ENCODE results near the gene ENDOD1.

Gene ENDOD1

GRCh38 chr11:95086151-95086550 is 3.5 kb upstream of the ENDOD1 start:
- H3K4me3 ChIP-seq (ENCODE audit: low read depth, low read length), result no peak overlapping the region
- no peaks in the 10 kb centered on the region for H3K36me3 ChIP-seq
- H3K27ac ChIP-seq, result no peak overlapping the region
- DNase-seq, result peak; percentile 28
- TF ChIP-seq CTCF (IDR thresholded peaks at IDR 0.05; ENCODE audit: low read depth, low read length), result no peak
- H3K9me3 ChIP-seq (ENCODE audit: severe bottlenecking), result no peaks in the 10 kb centered on the region
- no peaks in the 10 kb centered on the region for H3K27me3 ChIP-seq (ENCODE audit: insufficient read depth, low read depth, severe bottlenecking)

- TF ChIP-seq CTCF (IDR thresholded peaks at IDR 0.05; ENCODE audit: low read depth, low read length), result no peak
- DNase-seq, result no peak
- no peak overlapping the region for H3K27ac ChIP-seq
- no peaks in the 10 kb centered on the region for H3K36me3 ChIP-seq
- no peak overlapping the region for H3K4me3 ChIP-seq (ENCODE audit: low read depth, low read length)
- no peaks in the 10 kb centered on the region for H3K27me3 ChIP-seq (ENCODE audit: insufficient read depth, low read depth, severe bottlenecking)
- no peaks in the 10 kb centered on the region for H3K9me3 ChIP-seq (ENCODE audit: severe bottlenecking)
Observed at GRCh38 chr11:95086836-95087570, 2.6 kb upstream of the ENDOD1 start.

- Histone ChIP-seq H3K27ac (no peak overlapping the region), H3K4me3 (ENCODE audit: low read depth, low read length) (peak overlapping the region; percentile 31), H3K27me3 (ENCODE audit: insufficient read depth, low read depth, severe bottlenecking) (no peaks in the 10 kb centered on the region), H3K36me3 (no peaks in the 10 kb centered on the region), H3K9me3 (ENCODE audit: severe bottlenecking) (no peaks in the 10 kb centered on the region)
- no peak for DNase-seq
- TF ChIP-seq CTCF (IDR thresholded peaks at IDR 0.05; ENCODE audit: low read depth, low read length), result no peak
Observed at GRCh38 chr11:95088946-95089619, 563 bp upstream of the ENDOD1 start.

- TF ChIP-seq CTCF (IDR thresholded peaks at IDR 0.05; ENCODE audit: low read depth, low read length), result no peak
- H3K27ac ChIP-seq, result no peak overlapping the region
Observed at GRCh38 chr11:95091663-95092180, 2.1 kb downstream of the ENDOD1 start.

GRCh38 chr11:95092549-95093324 is 3.1 kb downstream of the ENDOD1 start:
- no peaks in the 10 kb centered on the region for H3K27me3 ChIP-seq (ENCODE audit: insufficient read depth, low read depth, severe bottlenecking)
- H3K27ac ChIP-seq, result no peak overlapping the region
- no peak overlapping the region for H3K4me3 ChIP-seq (ENCODE audit: low read depth, low read length)
- no peaks in the 10 kb centered on the region for H3K36me3 ChIP-seq
- no peaks in the 10 kb centered on the region for H3K9me3 ChIP-seq (ENCODE audit: severe bottlenecking)
- TF ChIP-seq CTCF (IDR thresholded peaks at IDR 0.05; ENCODE audit: low read depth, low read length), result peak; percentile 59
- no peak for DNase-seq

More at GRCh38 chr11:95091663-95092180, 2.1 kb downstream of the ENDOD1 start:
- DNase-seq, result no peak
- Histone ChIP-seq H3K9me3 (ENCODE audit: severe bottlenecking) (no peaks in the 10 kb centered on the region), H3K36me3 (no peaks in the 10 kb centered on the region), H3K27me3 (ENCODE audit: insufficient read depth, low read depth, severe bottlenecking) (no peaks in the 10 kb centered on the region), H3K4me3 (ENCODE audit: low read depth, low read length) (no peak overlapping the region)
